ENCODE results near the gene C1QTNF5. TPM values are rescaled to one million over a fixed set of nuclear protein-coding genes. Genes with fewer than 3 reads are reported as not detected.

Gene C1QTNF5
- total RNA-seq, 1 donor from 2014 or later, result not detected

DNA sequence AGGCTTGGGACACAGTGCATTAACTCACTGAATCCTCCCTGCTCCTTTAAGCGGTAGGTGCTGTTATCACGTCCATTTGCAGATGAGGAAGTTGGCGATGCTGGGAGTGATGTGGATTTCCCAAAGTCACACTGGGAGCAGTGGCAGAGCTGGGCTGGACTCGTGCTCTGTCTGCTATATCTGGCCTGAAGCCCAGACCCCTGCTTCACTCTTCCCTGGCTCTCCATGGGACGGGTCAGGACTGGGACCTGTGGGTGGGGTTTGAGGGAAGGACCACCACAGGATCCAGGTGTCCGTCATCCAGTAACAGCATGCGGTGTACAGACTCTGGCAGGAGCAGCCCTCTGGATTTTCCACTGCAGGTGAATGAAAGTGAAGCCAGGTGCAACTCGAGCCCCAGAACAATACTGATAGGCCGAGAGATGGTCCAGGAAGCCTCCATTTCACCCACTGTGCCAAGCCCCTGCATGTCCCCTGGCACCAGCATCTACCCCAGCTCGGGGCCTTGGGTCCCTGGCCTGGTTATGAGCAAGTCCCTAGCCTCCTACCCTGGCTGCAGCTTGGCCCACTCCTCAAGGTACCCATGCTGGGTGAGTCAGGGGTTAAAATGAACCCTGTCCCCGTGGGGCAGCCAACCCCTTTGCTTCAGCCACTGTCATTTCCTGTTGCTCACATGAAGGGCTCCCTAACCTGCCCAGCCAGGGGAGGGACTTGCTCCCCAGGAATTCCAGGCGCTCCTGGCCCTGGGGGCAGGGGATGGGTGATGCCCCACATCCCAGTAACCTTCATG, 36.6 kb upstream of the C1QTNF5 start:
- DNase-seq (ENCODE audit: low spot score), result no peak
- Mint-ChIP-seq H3K4me1 (ENCODE audit: low read depth) (peaks cover 16% of the 10 kb centered on the region), H3K4me3 (ENCODE audit: low read depth) (no peak overlapping the region), H3K27me3 (ENCODE audit: low read depth) (peaks cover 3% of the 10 kb centered on the region), H3K36me3 (ENCODE audit: low read depth) (no peaks in the 10 kb centered on the region), H3K27ac (no peak overlapping the region), H3K9me3 (no peaks in the 10 kb centered on the region)
- intact Hi-C loops (cut with micrococcal nuclease), result no loop called here

GRCh38 chr11:119376197-119376847, 35.6 kb upstream of the C1QTNF5 start:
- H3K4me3 Mint-ChIP-seq (ENCODE audit: low read depth), result no peak overlapping the region
- H3K4me1 Mint-ChIP-seq (ENCODE audit: low read depth), result peaks cover 12% of the 10 kb centered on the region
- no peaks in the 10 kb centered on the region for H3K36me3 Mint-ChIP-seq (ENCODE audit: low read depth)
- intact Hi-C loops (cut with micrococcal nuclease), result no loop called here
- no peaks in the 10 kb centered on the region for H3K27me3 Mint-ChIP-seq (ENCODE audit: low read depth)
- DNase-seq (ENCODE audit: low spot score), result no peak
- no peaks in the 10 kb centered on the region for H3K9me3 Mint-ChIP-seq
- no peak overlapping the region for H3K27ac Mint-ChIP-seq

DNA sequence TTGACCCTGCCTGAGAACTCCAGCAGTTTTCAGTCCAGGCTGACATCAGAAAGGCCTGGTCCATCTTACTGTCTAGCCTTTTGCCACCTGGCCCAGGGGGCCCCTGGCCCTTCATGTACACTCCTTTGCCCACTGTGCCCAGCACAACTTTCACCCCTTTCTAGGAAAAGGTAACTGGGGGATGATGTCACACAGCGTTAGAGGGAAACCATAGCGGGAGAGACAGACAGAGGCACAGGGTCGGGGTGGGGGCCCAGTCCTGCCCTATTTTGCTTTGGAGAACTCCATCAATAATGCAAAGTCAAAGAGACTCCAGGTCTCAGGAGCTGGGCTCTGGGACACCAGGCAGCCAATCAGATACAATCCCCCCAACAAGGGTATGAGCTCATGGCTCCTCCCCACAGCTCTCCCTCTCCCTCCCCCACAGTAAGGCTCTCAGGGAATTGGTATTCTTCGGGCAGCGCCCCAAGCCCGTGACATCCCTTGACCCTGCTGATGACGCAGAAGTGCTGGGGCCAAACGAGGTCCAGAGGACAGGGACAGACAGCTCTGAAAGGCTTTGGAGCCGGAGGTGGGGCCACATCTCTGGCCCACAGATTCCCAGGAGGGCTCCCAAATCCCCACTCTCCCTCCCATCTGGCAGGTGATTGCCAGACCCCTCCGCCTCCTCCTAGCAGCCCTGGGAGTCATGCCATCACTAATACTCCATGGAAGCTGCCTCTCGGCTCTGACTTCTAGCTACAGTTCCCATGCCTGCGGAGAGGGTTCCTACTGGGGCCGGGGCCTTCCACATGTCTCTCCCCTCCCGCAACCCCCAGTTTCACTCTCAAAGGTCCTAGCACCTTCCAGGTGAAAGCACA, 34.9 kb upstream of the C1QTNF5 start:
- Mint-ChIP-seq H3K4me3 (ENCODE audit: low read depth) (no peak overlapping the region), H3K27me3 (ENCODE audit: low read depth) (no peaks in the 10 kb centered on the region), H3K9me3 (no peaks in the 10 kb centered on the region), H3K4me1 (ENCODE audit: low read depth) (peaks cover 4% of the 10 kb centered on the region), H3K36me3 (ENCODE audit: low read depth) (no peaks in the 10 kb centered on the region), H3K27ac (no peak overlapping the region)
- no peak for DNase-seq (ENCODE audit: low spot score)
- intact Hi-C loops (cut with micrococcal nuclease), result no loop called here

DNA sequence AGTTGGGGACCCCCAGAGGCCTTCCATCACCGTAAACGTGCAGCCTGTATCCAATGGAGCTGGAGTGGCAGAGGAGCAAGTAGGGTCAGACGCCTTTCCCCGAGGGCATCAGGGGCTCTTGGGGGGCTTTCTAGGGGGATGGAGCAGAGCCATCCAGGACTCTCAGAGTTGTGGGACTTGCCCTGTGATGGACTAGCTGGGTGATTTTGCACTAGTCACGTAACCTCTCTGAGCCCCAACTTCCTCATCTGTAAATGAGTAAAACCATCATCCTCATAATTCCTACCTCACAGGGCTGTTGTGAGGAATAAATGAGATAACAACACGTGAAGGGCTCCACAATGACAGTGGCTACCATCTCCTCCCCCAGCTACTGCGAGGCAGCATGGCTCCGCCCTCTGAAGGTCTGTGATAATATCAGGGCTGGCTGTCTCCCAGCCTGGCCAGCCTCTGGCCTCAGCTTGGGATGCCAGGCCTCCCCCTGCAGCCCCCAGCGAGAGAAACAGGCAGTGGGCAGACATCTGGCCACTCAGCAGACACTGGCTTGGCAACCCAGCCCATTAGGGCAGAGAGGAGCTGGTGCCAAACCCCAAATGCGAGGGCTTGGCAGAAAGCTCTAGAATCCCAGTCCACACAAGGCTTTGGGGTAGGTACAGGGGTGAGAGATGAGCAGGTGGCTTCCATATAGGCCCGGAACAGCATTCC, 34.1 kb upstream of the C1QTNF5 start:
- no peak overlapping the region for H3K27ac Mint-ChIP-seq
- no peaks in the 10 kb centered on the region for H3K9me3 Mint-ChIP-seq
- no peaks in the 10 kb centered on the region for H3K27me3 Mint-ChIP-seq (ENCODE audit: low read depth)
- intact Hi-C loops (cut with micrococcal nuclease), result loop anchor here (1.0 kb wide), 1 partner anchor 18 kb away; no protein-coding TSS in a partner anchor
- no peak for DNase-seq (ENCODE audit: low spot score)
- H3K4me3 Mint-ChIP-seq (ENCODE audit: low read depth), result no peak overlapping the region
- peaks cover 4% of the 10 kb centered on the region for H3K4me1 Mint-ChIP-seq (ENCODE audit: low read depth)
- H3K36me3 Mint-ChIP-seq (ENCODE audit: low read depth), result no peaks in the 10 kb centered on the region

GRCh38 chr11:119373921-119374631, 33.4 kb upstream of the C1QTNF5 start:
- no peak for DNase-seq (ENCODE audit: low spot score)
- intact Hi-C loops (cut with micrococcal nuclease), result loop anchor here (1.0 kb wide), 1 partner anchor 18 kb away; no protein-coding TSS in a partner anchor

DNA sequence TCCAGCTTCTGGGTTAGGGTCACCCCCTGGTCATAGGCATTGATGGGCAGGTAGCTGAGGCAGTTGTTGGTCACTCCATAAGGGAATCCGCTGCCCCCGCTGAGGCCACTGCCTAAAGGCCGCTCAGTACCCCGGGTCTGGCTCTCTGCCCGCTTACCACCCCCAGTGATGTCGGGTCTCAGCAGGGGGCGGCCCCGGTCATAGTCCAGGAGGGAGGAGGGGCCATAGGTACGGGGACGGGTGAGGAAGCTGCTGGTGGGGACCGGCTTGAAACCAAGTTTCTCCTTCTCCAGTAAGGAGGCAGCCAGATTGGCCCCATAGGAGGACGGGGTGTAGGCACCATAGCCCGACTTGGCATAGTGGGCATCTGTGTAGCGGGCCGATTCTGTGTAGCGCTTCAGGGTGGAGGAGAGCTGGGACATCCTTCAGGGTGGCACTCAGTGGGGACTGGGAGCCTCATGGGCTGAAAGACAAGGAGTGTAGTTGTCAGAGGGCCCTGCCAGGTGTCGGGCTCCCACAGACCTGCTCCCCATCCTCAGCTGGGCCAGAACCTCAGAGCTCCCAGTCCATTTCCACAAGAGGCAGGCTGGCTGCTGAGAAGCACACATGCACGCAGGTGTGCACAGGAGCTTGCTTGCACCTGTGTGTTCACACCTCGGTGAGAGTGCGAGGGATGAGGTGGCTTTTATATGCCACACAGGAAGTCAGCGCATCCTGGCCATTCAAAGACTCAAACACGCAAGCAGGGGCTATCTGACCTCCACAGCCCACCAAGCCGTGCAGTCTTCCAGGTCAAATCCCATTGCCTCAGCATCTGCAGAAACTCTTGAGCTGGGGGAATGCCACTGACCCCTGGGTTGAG, 32.6 kb upstream of the C1QTNF5 start:
- Mint-ChIP-seq H3K27me3 (ENCODE audit: low read depth) (no peaks in the 10 kb centered on the region), H3K36me3 (ENCODE audit: low read depth) (no peaks in the 10 kb centered on the region), H3K9me3 (no peaks in the 10 kb centered on the region), H3K27ac (no peak overlapping the region), H3K4me1 (ENCODE audit: low read depth) (peaks cover 4% of the 10 kb centered on the region), H3K4me3 (ENCODE audit: low read depth) (no peak overlapping the region)
- no peak for DNase-seq (ENCODE audit: low spot score)
- intact Hi-C loops (cut with micrococcal nuclease), result no loop called here

More at GRCh38 chr11:119373921-119374631, 33.4 kb upstream of the C1QTNF5 start:
- Mint-ChIP-seq H3K36me3 (ENCODE audit: low read depth) (no peaks in the 10 kb centered on the region), H3K9me3 (no peaks in the 10 kb centered on the region), H3K27ac (no peak overlapping the region), H3K4me3 (ENCODE audit: low read depth) (no peak overlapping the region), H3K4me1 (ENCODE audit: low read depth) (peaks cover 4% of the 10 kb centered on the region), H3K27me3 (ENCODE audit: low read depth) (no peaks in the 10 kb centered on the region)

DNA sequence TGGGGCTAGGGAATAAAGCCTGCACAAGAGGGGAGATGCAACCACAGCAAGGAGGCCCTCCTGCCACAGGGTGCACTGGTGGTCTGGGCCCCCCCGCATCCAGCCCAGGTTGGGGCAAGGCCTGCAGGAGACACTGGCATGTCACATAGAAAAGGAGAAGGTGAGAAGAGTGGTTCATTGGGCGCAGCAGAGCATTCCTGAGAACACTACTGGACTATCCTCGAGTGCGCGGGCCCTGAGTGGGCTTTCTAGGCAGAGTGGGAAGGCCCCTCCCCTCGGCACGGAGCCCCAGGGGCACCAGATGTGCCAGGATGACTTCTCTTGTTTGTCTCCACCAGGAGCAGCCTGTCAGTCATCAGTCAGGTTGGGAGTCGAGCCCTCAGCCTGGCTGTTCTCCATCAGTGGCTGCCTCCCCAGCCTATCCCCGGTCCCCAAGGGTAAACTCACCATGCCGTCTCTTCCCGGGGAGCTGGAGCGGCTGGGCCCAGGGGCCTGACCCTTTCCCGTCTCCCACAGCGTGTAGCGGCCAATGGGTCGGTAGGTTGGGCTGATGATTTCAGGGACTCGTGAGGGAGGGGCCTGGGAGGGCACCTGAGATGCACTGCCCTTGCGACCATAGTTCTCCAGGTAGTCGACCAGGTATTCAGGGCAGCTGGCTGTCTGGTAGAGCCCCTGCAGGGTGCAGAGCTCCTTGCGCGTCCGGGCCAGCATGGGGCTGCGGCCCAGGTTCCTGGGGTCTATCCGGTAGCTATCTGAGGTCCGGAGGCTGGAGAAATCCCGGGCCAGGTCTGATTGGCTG, 31.8 kb upstream of the C1QTNF5 start:
- intact Hi-C loops (cut with micrococcal nuclease), result no loop called here
- peaks cover 4% of the 10 kb centered on the region for H3K4me1 Mint-ChIP-seq (ENCODE audit: low read depth)
- H3K9me3 Mint-ChIP-seq, result no peaks in the 10 kb centered on the region
- H3K4me3 Mint-ChIP-seq (ENCODE audit: low read depth), result no peak overlapping the region
- H3K36me3 Mint-ChIP-seq (ENCODE audit: low read depth), result no peaks in the 10 kb centered on the region
- H3K27ac Mint-ChIP-seq, result no peak overlapping the region
- no peak for DNase-seq (ENCODE audit: low spot score)
- H3K27me3 Mint-ChIP-seq (ENCODE audit: low read depth), result peaks cover 2% of the 10 kb centered on the region

DNA sequence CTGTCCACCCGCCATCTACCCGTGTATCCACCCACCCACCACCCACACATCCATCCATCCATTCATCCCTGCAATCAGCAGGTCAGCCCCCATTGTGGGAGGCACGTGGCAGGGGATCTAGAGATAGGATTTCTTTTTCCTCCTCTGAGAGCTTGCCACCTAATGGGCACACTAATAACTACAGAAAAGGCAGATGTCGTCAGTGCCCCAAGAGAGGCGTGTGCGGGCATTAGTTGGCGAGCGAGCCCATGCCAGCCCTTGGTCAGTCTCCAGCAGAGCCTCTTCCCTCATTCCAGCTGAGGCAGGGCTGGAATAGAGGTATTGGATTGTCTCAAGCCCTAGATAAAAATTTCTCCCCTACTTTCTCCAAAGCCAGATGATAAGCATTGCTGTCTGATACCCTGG, 31.1 kb upstream of the C1QTNF5 start:
- intact Hi-C loops (cut with micrococcal nuclease), result no loop called here
- H3K36me3 Mint-ChIP-seq (ENCODE audit: low read depth), result no peaks in the 10 kb centered on the region
- no peak for DNase-seq (ENCODE audit: low spot score)
- H3K27ac Mint-ChIP-seq, result no peak overlapping the region
- H3K27me3 Mint-ChIP-seq (ENCODE audit: low read depth), result peaks cover 2% of the 10 kb centered on the region
- no peak overlapping the region for H3K4me3 Mint-ChIP-seq (ENCODE audit: low read depth)
- no peaks in the 10 kb centered on the region for H3K9me3 Mint-ChIP-seq
- H3K4me1 Mint-ChIP-seq (ENCODE audit: low read depth), result peaks cover 4% of the 10 kb centered on the region

DNA sequence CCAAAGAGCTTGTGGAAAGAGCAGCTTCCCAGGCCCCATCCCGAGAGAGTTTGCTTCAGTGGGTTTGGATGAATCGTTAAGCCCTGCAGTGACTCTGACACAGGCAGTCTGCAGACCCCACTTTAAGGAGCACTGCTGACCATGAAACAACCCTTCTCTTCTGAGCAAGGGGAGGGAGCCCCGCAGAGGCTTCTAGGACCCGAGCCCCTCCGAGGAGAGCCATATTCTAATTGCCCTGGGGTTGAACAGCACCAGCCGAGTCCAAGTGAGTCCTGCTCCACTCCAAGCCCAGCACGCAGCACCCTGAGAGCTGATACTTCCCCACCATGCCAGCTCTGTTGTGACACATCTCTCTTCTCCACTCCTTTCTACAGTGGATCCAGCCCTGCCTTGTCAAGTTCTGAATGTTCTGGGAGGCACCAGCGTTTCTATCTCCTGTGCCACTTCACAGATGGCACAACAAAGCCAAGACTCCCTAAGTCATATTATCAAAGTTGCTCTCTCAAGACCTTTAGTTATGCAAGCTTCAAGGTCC, 30.5 kb upstream of the C1QTNF5 start:
- no peak for DNase-seq (ENCODE audit: low spot score)
- H3K4me1 Mint-ChIP-seq (ENCODE audit: low read depth), result peaks cover 4% of the 10 kb centered on the region
- H3K36me3 Mint-ChIP-seq (ENCODE audit: low read depth), result no peaks in the 10 kb centered on the region
- H3K9me3 Mint-ChIP-seq, result no peaks in the 10 kb centered on the region
- H3K27ac Mint-ChIP-seq, result no peak overlapping the region
- intact Hi-C loops (cut with micrococcal nuclease), result no loop called here
- peaks cover 8% of the 10 kb centered on the region for H3K27me3 Mint-ChIP-seq (ENCODE audit: low read depth)
- no peak overlapping the region for H3K4me3 Mint-ChIP-seq (ENCODE audit: low read depth)

- intact Hi-C loops (cut with micrococcal nuclease), result no loop called here
- H3K4me3 Mint-ChIP-seq (ENCODE audit: low read depth), result no peak overlapping the region
- no peaks in the 10 kb centered on the region for H3K9me3 Mint-ChIP-seq
- no peak for DNase-seq (ENCODE audit: low spot score)
- H3K27ac Mint-ChIP-seq, result no peak overlapping the region
- peaks cover 4% of the 10 kb centered on the region for H3K4me1 Mint-ChIP-seq (ENCODE audit: low read depth)
- peaks cover 8% of the 10 kb centered on the region for H3K27me3 Mint-ChIP-seq (ENCODE audit: low read depth)
- no peaks in the 10 kb centered on the region for H3K36me3 Mint-ChIP-seq (ENCODE audit: low read depth)
These were observed 29.9 kb upstream of the C1QTNF5 start for GRCh38 chr11:119370486-119371046.
